Naive thymus-derived CD4-positive, alpha-beta T cell (primary cell): Measurements from ENCODE around the gene HYAL1. TPM values are rescaled to one million over a fixed set of nuclear protein-coding genes. Genes with fewer than 3 reads are reported as not detected.
A peak's percentile ranks its signal among the peaks of the same experiment; 100 is the strongest.

Experiments
- ATAC-seq: fragments of 150-1000 bp; cut with Tn5 transposase; 2 replicates; pipeline ENCODE4 v1.10.0; 2021; ENCODE audit warnings: mild to moderate bottlenecking, moderate library complexity
- CTCF ChIA-PET: fragments of 350-600 bp; sonication (Branson Sonifier 250); formaldehyde crosslinking; loops from one replicate; lab custom pipeline; 2021; ENCODE audit warnings: antibody characterized with exemption; lab: Charles Lee
- POLR2A ChIA-PET: fragments of 350-600 bp; sonication (Branson Sonifier 250); formaldehyde crosslinking; loops from one replicate; lab custom pipeline; 2021; ENCODE audit warnings: antibody characterized with exemption, inconsistent platforms; lab: Charles Lee
- DNase-seq, 9 donors: peaks; one replicate each; pipeline versions ENCODE4 v3.0.0 to v3.0.0-alpha.2; 2020 to 2022; ENCODE audit warnings: mixed read lengths in 1 of 9
- H3K27ac ChIP-seq: one replicate; pipeline ENCODE4 v1.7.0; 2013; ENCODE audit warnings: mild to moderate bottlenecking, low read depth, low read length, moderate library complexity
- H3K27me3 ChIP-seq, 2 donors: one replicate each; pipeline ENCODE4 v1.7.0; 2013; ENCODE audit warnings: low read length in 2 of 2, mild to moderate bottlenecking in 2 of 2, moderate library complexity in 2 of 2; ENCODE audit not compliant: control insufficient read depth in 2 of 2, insufficient read depth in 2 of 2
- H3K36me3 ChIP-seq, 3 experiments: 1 replicate in 2 of 3; 2 replicates in 1 of 3; pipeline ENCODE4 v1.7.0; 2013; ENCODE audit warnings: low read length in 3 of 3, mild to moderate bottlenecking in 3 of 3, moderate library complexity in 1 of 3; ENCODE audit not compliant: insufficient read depth in 3 of 3, control insufficient read depth in 2 of 3
- H3K4me1 ChIP-seq, 2 donors: one replicate each; pipeline ENCODE4 v1.7.0; 2013; ENCODE audit warnings: low read length in 2 of 2, mild to moderate bottlenecking in 2 of 2, moderate library complexity in 1 of 2; ENCODE audit not compliant: control insufficient read depth in 2 of 2, insufficient read depth in 2 of 2
- H3K4me3 ChIP-seq: 2 replicates; pipeline ENCODE4 v1.7.0; 2013; ENCODE audit warnings: mild to moderate bottlenecking, low read length
- H3K9me3 ChIP-seq, 3 experiments: 1 replicate in 2 of 3; 2 replicates in 1 of 3; pipeline ENCODE4 v1.7.0; 2013; ENCODE audit warnings: low read length in 3 of 3; ENCODE audit not compliant: control insufficient read depth in 2 of 3
- H3K27ac Mint-ChIP-seq, 9 donors: one replicate each; pipeline ENCODE4 v1.8.0; 2020 to 2022; ENCODE audit warnings: mixed read lengths in 9 of 9, mild to moderate bottlenecking in 8 of 9, moderate library complexity in 5 of 9, inconsistent platforms in 2 of 9
- H3K27me3 Mint-ChIP-seq, 5 donors: one replicate each; pipeline ENCODE4 v1.8.0; 2021 to 2022; ENCODE audit warnings: mixed read lengths in 5 of 5, mild to moderate bottlenecking in 1 of 5
- H3K36me3 Mint-ChIP-seq, 5 donors: one replicate each; pipeline ENCODE4 v1.8.0; 2020 to 2022; ENCODE audit warnings: mixed read lengths in 5 of 5, mild to moderate bottlenecking in 3 of 5, inconsistent platforms in 1 of 5
- H3K4me1 Mint-ChIP-seq, 7 donors: one replicate each; pipeline ENCODE4 v1.8.0; 2020 to 2022; ENCODE audit warnings: mixed read lengths in 7 of 7, mild to moderate bottlenecking in 3 of 7, inconsistent platforms in 1 of 7
- H3K4me3 Mint-ChIP-seq, 10 donors: one replicate each; pipeline ENCODE4 v1.8.0; 2020 to 2022; ENCODE audit warnings: mild to moderate bottlenecking in 10 of 10, mixed read lengths in 10 of 10, moderate library complexity in 6 of 10, inconsistent platforms in 2 of 10
- H3K9me3 Mint-ChIP-seq, 11 donors: one replicate each; pipeline ENCODE4 v1.8.0; 2020 to 2022; ENCODE audit warnings: mixed read lengths in 11 of 11, mild to moderate bottlenecking in 4 of 11, inconsistent platforms in 1 of 11, moderate library complexity in 1 of 11
- intact Hi-C, 2 donors: fragments of 100-400 bp; cut with micrococcal nuclease; formaldehyde crosslinking; loops; one replicate each; pipeline ENCODE4 v1.15.1; 2023
- polyA plus RNA-seq, 2 donors: library from polyadenylated mRNA; unstranded; fragments of 300-500 nt; fragmentation: Illumina TruSeq; gene quantifications; one replicate each; pipeline ENCODE4 v1.2.3, GENCODE V29; 2021
- total RNA-seq, 6 experiments: library from RNA in 5 of 6; stranded (reverse) in 5 of 6; gene quantifications; 1 replicate in 5 of 6; 2 replicates in 1 of 6; pipeline ENCODE4 v1.2.3 and lab custom pipeline; 2021 to 2026

Gene HYAL1
- total and polyA plus RNA-seq, 7 experiments from 2014 or later: 0.12 to 0.51 (median 0.28) TPM; not detected in 1

DNA sequence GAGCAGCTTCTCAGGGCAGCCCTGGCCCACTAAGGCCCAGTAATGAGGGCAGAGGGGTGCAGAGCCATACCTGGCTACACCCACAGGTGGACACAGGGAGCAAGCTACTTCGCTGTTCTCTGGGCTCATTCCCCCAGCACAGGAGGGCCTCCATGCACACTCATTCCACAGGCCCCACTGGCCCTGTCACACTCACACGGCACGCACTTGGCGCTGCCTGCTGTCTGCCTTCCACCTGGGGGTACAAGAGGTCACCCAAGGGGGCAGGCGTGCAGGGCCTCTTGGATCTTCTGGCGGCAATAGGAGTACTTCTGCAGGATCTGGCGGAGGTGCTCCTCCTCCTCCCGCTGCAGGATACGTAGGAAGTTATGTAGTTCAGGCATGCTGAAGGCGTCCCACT lies 27.0 kb upstream of the HYAL1 start:
- ATAC-seq: no peak
- no peak for DNase-seq
- CTCF ChIA-PET: no interaction called here

DNA sequence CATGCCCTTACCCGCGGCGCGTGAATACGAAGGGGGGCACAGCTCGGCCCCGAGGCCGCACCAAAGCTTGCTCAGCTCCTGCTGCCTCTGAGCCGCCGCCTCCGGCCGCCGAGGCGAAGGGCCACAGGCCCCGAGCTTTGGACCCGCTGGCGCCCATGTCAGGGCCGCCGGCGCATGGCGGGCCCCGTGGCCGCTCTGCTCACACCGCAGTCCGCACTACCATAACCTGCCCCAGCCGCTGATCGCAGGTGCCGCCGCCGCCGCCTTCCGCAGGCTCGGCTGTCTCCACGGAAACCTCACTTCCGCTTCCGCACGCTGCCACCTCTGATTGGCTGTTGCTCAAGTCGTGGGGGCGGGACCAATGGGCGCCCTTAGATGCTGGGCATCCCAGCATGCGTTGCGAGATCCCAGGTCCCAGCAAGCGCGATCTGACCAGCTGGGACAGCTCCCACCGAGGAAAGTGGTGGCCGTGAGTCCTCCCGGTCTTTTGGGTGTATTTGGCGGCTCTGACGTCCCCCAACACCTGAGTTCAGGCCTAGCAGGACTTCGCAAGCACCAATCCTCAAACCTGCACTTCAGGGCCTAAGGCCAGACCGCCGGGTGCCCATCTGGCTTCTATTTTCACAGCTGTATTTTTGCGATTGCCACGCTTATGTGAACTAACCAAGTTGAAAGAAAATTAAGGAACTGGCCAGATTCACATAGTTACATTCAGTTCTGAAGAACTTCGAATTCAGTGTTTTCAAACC lies 24.7 kb upstream of the HYAL1 start, which contains the start of gene TUSC2:
TUSC2 (minus strand) TSS at position 281 of the 749 bp plus-strand sequence; CDS start at position 157, 124 bp downstream.
- peak; percentile 97 for ATAC-seq

More for the DNA sequence above, 27.0 kb upstream of the HYAL1 start:
- peak overlapping the region in 1 of 10 donors; percentile 53 for H3K4me3 Mint-ChIP-seq
- intact Hi-C loops: no loop called here
- Histone ChIP-seq H3K4me1 (peaks cover 32 to 34% of the 10 kb centered on the region in 2 donors), H3K27me3 (no peaks in the 10 kb centered on the region), H3K27ac (no peak overlapping the region), H3K4me3 (no peak overlapping the region), H3K36me3 (peaks cover 3 to 56% (median 18%) of the 10 kb centered on the region in 3 experiments), H3K9me3 (no peaks in the 10 kb centered on the region)
- H3K27me3 Mint-ChIP-seq: no peaks in the 10 kb centered on the region
- peaks cover 0 to 21% (median 3%) of the 10 kb centered on the region in 5 donors for H3K36me3 Mint-ChIP-seq
- peaks cover 11 to 47% (median 43%) of the 10 kb centered on the region in 7 donors for H3K4me1 Mint-ChIP-seq
- POLR2A ChIA-PET: interaction anchor here (34.0 kb wide), 1 partner anchor 26 kb away, joined by 656 read pairs; the partner anchor contains the start of genes CYB561D2, NPRL2, TMEM115 and ZMYND10
- no peaks in the 10 kb centered on the region for H3K9me3 Mint-ChIP-seq
- H3K27ac Mint-ChIP-seq: peak overlapping the region in 3 of 9 donors; percentile 19 to 49 (median 29)

DNA sequence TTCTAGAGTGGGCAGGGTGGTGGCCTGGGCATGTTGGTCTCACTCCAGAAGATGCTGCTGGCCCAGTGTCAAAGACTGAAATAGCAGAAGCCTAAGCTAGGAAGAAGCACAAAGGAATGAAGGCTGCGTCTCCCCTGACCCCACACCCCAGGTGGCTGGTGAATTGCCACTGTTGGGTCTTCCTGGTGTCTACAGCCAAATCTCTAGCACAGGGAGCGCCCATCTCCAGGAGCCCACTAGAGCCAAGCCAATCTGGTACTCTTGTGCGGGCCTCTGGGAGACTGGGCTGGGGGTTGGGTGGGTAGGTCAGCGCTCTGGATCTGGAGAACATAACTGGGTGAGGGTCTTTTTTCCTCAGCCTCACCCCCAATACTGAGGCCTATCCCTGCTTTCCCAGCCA lies 23.8 kb upstream of the HYAL1 start:
- Mint-ChIP-seq H3K4me3 (peak overlapping the region; percentile 80 to 97 (median 95)), H3K27me3 (no peaks in the 10 kb centered on the region), H3K36me3 (peaks cover 0 to 10% (median 3%) of the 10 kb centered on the region in 5 donors), H3K9me3 (no peaks in the 10 kb centered on the region), H3K4me1 (peaks cover 7 to 37% (median 27%) of the 10 kb centered on the region in 7 donors), H3K27ac (peak overlapping the region in 7 of 9 donors; percentile 60 to 95 (median 81))
- Histone ChIP-seq H3K4me1 (peaks cover 11 to 17% of the 10 kb centered on the region in 2 donors), H3K27me3 (no peaks in the 10 kb centered on the region), H3K9me3 (no peaks in the 10 kb centered on the region), H3K27ac (peak overlapping the region; percentile 92), H3K36me3 (peaks cover 3 to 46% (median 18%) of the 10 kb centered on the region in 3 experiments), H3K4me3 (peak overlapping the region; percentile 89)
- intact Hi-C loops: no loop called here
- ChIA-PET POLR2A (interaction anchor here (1.2 to 34.0 kb wide), 8 partner anchors 10 to 242 kb away, joined by 3 to 656 read pairs (median 5); partner anchors contain the start of genes CYB561D2, HEMK1, HYAL3 and NAA80), CTCF (interaction anchor here (1.0 to 1.1 kb wide), 2 partner anchors 23 to 216 kb away, joined by 3 read pairs; partner anchors contain the start of gene NPRL2)
- DNase-seq (no peak), ATAC-seq (no peak)

More for the DNA sequence above, 24.7 kb upstream of the HYAL1 start, which contains the start of gene TUSC2:
- peaks cover 3 to 51% (median 18%) of the 10 kb centered on the region in 3 experiments for H3K36me3 ChIP-seq
- Mint-ChIP-seq H3K4me3 (peak within 1 kb of the TSS; percentile 84 to 97 (median 95)), H3K27me3 (no peaks in the 10 kb centered on the region), H3K36me3 (peaks cover 0 to 12% (median 3%) of the 10 kb centered on the region in 5 donors), H3K27ac (peak within 1 kb of the TSS; percentile 85 to 96 (median 94)), H3K4me1 (peaks cover 7 to 41% (median 29%) of the 10 kb centered on the region in 7 donors), H3K9me3 (no peaks in the 10 kb centered on the region)
- ChIA-PET CTCF (interaction anchor here (0.7 to 1.1 kb wide), 3 partner anchors 9 to 215 kb away, joined by 3 read pairs; partner anchors contain the start of gene NPRL2), POLR2A (interaction anchor here (0.6 to 34.0 kb wide), 9 partner anchors 9 to 957 kb away, joined by 4 to 656 read pairs (median 4); partner anchors contain the start of genes CYB561D2, HEMK1, HYAL3 and IFRD2)
- no peaks in the 10 kb centered on the region for H3K27me3 ChIP-seq
- peak; percentile 83 to 94 (median 92) for DNase-seq
- peak within 1 kb of the TSS; percentile 89 for H3K4me3 ChIP-seq
- H3K27ac ChIP-seq: peak within 1 kb of the TSS; percentile 92
- intact Hi-C loops: loop anchor here (1.0 to 2.0 kb wide), 7 partner anchors 9 to 91 kb away; partner anchors contain the start of genes HYAL3 (in 2 of the 2), IFRD2 (in 2 of the 2), NAA80 (in 2 of the 2) and TMEM115 (in 2 of the 2)
- no peaks in the 10 kb centered on the region for H3K9me3 ChIP-seq
- peaks cover 12 to 15% of the 10 kb centered on the region in 2 donors for H3K4me1 ChIP-seq

DNA sequence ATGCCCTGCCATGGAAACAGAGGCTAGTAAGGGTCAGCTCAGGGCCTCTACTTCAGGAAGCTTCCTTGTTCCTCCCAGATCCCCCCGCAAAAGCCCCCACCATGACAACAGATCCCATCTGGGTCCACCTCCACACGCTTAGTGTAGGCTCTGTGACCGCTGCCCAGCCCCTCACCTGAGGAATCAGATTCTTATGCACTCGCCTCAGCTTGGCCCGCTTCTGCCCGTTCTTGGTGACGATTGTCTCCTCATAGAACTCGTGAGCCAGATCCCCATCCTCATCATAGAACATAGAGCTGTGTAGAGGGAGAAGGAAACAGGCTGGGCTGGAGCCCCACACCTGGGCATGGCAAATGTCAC lies 22.8 kb upstream of the HYAL1 start:
- H3K27me3 ChIP-seq: no peaks in the 10 kb centered on the region
- Mint-ChIP-seq H3K4me3 (peak overlapping the region in 8 of 10 donors; percentile 29 to 97 (median 82)), H3K4me1 (peaks cover 7 to 35% (median 27%) of the 10 kb centered on the region in 7 donors), H3K27me3 (no peaks in the 10 kb centered on the region), H3K9me3 (no peaks in the 10 kb centered on the region), H3K27ac (peak overlapping the region in 1 of 9 donors; percentile 76), H3K36me3 (peaks cover 0 to 8% (median 3%) of the 10 kb centered on the region in 5 donors)
- no peak overlapping the region for H3K27ac ChIP-seq
- ATAC-seq (no peak), DNase-seq (no peak)
- H3K4me1 ChIP-seq: peaks cover 16 to 21% of the 10 kb centered on the region in 2 donors
- intact Hi-C loops: no loop called here
- ChIA-PET POLR2A (interaction anchor here (1.3 to 34.0 kb wide), 4 partner anchors 11 to 85 kb away, joined by 3 to 656 read pairs (median 42); partner anchors contain the start of genes CYB561D2, HYAL3, NAA80 and NPRL2), CTCF (no interaction called here)
- H3K36me3 ChIP-seq: peaks cover 0 to 36% (median 9%) of the 10 kb centered on the region in 3 experiments
- H3K4me3 ChIP-seq: no peak overlapping the region
- no peaks in the 10 kb centered on the region for H3K9me3 ChIP-seq

DNA sequence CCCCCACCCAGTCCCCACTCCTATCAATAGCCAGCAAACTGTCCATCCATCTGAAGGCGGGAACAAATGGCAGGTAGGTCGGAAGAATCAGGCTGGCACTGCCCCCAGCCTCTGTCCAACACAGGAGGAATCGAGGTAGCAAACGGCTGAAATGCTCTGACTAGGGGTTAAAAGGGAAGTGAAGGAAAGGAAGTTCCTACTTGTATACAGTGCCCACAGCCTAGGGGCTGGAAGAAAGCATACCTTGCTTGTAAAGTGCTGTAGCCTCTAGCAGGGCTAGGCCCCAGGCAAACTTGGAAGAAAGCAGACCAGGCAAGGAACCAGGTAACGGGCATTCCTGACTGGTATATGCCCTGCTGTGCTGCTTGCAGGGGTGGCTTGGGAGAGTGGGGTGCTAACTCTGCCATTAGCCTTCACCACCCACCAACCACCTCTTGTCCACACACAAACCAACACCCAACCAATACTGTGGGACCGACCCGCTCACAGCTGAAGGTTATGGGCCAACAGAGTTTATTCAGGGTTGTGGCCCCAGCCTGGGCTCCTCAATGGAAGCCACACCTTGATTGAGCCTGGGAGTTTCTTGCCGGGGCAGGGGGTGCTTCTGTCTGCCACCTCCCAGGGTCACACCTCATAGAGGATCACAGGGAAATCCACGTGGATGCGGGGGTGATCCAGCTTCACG lies 22.3 kb upstream of the HYAL1 start:
- H3K4me3 Mint-ChIP-seq: peak overlapping the region in 4 of 10 donors; percentile 17 to 97 (median 24)
- ChIA-PET POLR2A (interaction anchor here (3.5 to 34.0 kb wide), 3 partner anchors 11 to 31 kb away, joined by 31 to 656 read pairs (median 52); partner anchors contain the start of genes CYB561D2, HYAL3, NAA80 and NPRL2), CTCF (interaction anchor here (1.0 kb wide), 1 partner anchor 130 kb away, joined by 3 read pairs; no protein-coding TSS in a partner anchor)
- H3K9me3 Mint-ChIP-seq: no peaks in the 10 kb centered on the region
- H3K4me1 Mint-ChIP-seq: peaks cover 7 to 37% (median 28%) of the 10 kb centered on the region in 7 donors
- H3K9me3 ChIP-seq: no peaks in the 10 kb centered on the region
- H3K27me3 ChIP-seq: no peaks in the 10 kb centered on the region
- peaks cover 0 to 31% (median 4%) of the 10 kb centered on the region in 3 experiments for H3K36me3 ChIP-seq
- no peak overlapping the region for H3K4me3 ChIP-seq
- DNase-seq (no peak), ATAC-seq (no peak)
- H3K4me1 ChIP-seq: peaks cover 17 to 21% of the 10 kb centered on the region in 2 donors
- no peak overlapping the region for H3K27ac ChIP-seq
- peaks cover 0 to 6% (median 2%) of the 10 kb centered on the region in 5 donors for H3K36me3 Mint-ChIP-seq
- no peaks in the 10 kb centered on the region for H3K27me3 Mint-ChIP-seq
- intact Hi-C loops: loop anchor here in 1 of 2 donors (2.0 kb wide), 1 partner anchor 99 kb away; no protein-coding TSS in a partner anchor
- peak overlapping the region in 2 of 9 donors; percentile 76 to 78 for H3K27ac Mint-ChIP-seq
